HCT116 (cell line): ENCODE results near the gene TEX264.

Experiments
- POLR2A ChIP-seq: IDR thresholded peaks from 2 replicates; pipeline ENCODE4 v1.7.0; 2011; ENCODE audit warnings: borderline replicate concordance; ENCODE audit not compliant: insufficient read depth, insufficient read length; ENCODE audit errors: extremely low read depth
- SIN3A ChIP-seq: IDR thresholded peaks from 2 replicates; pipeline ENCODE4 v1.6.1; 2012; ENCODE audit warnings: low read depth

- TF ChIP-seq SIN3A (no peak), POLR2A (no peak)
Measured at GRCh38 chr3:51646091-51646490, 25.0 kb upstream of the TEX264 start.
